GM03348 (cell line): ENCODE results near the gene INTS6.

ENCODE experiments used
- DNase-seq: peaks from one replicate; pipeline ENCODE4 v3.0.0; 2012; ENCODE audit warnings: low spot score

The INTS6 gene

GRCh38 chr13:51452361-51453206 lies at the start of gene INTS6:
Gene INTS6, minus strand, starts transcription at chr13:51453036. Its CDS starts 511 bp downstream, at chr13:51452525.
- DNase-seq, result no peak

DNA sequence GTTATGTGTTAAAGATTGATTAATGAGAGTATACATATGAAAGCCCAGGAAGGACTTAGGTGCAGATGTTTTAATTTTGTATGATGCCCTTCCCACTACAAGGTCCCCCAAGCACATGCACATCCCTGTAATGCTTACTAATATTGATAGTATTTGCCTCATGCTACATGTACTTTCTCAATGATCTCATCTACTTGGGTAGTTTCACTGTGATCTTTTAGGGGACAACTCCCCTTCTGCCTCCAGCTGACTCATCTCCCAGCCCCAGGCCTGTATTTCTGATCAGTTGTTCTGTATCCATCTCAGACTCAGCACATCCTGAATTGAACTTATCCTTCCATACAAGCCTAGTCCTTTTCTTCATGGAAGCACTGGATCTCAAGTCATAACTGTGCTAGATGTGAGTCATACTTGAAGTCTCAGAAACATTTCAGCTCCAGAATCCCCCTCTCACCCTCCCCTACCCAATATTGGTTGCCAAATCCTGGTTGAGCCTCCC lies 49.4 kb upstream of the INTS6 start:
- peak; percentile 7 for DNase-seq

DNA sequence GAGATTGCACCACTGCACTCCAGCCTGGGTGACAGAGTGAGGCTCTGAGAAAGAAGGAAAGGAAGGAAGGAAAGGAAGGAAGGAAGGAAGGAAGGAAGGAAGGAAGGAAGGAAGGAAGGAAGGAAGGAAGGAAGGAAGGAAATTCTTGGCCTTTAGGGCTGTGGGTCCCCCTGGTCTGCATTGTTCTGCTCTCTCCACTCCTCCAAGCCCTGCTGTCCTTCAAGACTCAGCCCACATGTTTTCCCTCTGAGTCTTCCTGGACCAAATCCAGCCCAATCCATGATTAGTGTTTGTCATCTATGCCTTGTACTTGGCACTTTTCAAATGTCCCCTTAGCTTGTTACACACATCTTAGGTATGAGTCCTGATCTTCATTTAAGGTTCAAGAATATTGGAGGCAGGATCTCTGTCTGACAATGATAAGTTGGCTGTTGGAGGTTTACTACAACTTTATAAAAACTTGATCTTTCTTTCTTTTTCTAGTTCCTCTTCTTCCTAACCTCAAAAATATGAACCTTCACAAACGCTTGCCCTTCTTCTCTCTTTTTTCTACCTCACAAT lies 48.8 kb upstream of the INTS6 start:
- peak; percentile 51 for DNase-seq

GRCh38 chr13:51501096-51501495 lies 48.3 kb upstream of the INTS6 start:
- DNase-seq, result no peak

GRCh38 chr13:51500687-51501086 lies 47.9 kb upstream of the INTS6 start:
- DNase-seq, result no peak

GRCh38 chr13:51499841-51500240 lies 47.0 kb upstream of the INTS6 start:
- no peak for DNase-seq

- DNase-seq, result peak; percentile 16
Observed at GRCh38 chr13:51495316-51495715, 42.5 kb upstream of the INTS6 start.

DNA sequence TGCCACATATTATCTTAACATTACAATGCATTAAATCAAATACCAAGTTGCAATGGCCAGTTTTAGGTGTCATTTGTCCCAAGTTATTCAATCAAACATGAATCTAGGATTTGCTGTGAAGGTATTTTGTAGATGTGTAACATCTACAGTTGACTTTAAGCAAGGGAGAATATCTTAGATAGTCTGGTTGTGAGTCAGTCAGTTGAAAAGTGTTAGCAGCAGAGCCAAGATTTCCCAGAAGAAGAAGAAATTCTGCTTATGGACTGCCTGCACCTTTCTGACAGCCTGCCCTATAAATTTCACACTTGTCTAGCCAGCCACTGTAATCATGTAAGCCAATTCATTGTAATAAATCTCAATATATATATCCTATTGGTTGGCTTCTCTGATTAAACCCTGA lies 41.3 kb upstream of the INTS6 start:
- DNase-seq, result peak; percentile 53

DNA sequence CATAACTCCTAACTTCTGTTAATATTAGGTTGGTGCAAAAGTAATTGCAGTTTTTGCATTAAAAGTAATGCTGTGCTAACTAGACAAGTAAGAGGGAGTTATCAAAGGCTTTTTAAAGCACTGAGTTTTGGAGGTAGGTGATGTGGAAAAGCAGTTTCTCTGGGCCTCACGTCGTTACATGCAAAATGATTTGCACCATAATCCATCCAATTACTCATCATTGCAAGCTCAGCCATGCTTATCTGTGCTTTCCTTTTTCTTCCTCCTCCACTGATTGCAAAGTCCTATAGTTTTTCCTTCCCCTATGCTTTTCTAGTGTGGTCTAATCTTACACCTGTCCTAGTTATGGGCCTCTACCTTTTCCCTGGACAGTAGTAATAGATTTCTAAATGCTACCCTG lies 35.4 kb upstream of the INTS6 start:
- no peak for DNase-seq

- DNase-seq, result no peak
Observed at GRCh38 chr13:51481656-51482055, 28.8 kb upstream of the INTS6 start.

GRCh38 chr13:51479199-51479523 lies 26.3 kb upstream of the INTS6 start:
- DNase-seq, result peak; percentile 58

DNA sequence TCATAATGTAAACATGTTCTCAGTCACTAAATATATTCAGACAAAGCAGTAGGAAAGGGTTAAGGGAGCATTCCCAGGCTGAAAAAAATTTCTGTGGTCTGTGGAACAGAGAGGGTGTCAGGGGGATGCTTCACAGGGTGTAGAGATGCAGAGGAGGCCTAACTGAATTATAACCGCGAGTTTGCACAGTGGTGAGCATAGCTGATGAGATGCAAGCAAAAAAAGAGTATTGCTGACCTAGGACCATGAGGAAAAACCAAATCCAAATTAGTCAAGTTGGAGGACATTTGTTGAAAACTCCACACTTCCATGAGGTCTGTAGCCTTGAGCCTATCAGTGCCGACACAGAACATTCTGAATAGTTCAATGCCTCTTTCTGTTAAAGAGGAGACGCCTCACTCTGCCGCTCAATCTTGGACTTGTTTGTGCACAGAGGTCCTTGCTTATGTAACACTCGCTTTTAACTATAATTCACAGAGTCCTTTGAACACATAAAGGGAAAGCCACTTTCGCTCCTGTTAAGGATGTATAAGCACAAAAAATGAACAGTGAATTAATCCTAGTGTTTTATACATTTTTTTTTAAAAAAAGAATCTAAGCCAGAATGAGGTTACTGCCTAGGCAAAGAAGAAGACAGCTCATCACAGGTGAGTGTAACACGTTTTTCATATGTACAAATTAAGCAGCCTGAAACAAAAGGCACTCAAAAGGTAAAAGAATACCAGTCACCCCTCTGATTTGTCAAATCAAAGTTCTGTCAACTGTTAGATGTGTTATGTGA lies 25.8 kb upstream of the INTS6 start:
- no peak for DNase-seq

DNA sequence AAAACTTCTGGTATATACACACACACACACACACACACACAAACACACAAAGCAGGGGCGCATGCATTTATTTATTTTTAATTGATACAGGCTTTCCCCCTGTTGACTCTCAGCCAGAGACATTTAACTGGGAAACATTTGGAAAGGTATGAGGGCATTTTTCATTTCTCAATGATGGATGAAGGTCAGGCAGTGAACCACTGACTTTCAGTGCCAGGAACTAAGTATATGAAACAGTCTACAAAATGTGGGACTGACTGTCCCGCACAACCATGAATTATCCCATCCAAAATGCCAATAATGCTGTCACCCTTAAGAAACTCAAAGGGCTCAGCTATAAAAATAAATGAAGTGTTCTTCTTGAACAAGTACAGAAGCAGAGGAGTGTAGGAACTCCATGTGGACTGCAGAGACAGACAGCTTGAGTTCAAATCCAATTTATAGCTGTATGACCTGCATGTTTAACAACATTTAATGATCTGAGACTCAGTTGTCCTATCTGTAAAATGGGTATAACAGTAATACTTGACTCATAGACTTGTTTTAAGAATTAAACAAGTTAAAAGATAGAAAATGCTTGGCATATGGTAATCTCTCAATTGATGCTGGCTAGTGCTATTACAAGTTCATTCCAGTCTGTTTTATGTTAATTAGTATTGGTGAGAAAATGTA lies 25.0 kb upstream of the INTS6 start:
- DNase-seq, result no peak

GRCh38 chr13:51477149-51477548 lies 24.3 kb upstream of the INTS6 start:
- no peak for DNase-seq

DNA sequence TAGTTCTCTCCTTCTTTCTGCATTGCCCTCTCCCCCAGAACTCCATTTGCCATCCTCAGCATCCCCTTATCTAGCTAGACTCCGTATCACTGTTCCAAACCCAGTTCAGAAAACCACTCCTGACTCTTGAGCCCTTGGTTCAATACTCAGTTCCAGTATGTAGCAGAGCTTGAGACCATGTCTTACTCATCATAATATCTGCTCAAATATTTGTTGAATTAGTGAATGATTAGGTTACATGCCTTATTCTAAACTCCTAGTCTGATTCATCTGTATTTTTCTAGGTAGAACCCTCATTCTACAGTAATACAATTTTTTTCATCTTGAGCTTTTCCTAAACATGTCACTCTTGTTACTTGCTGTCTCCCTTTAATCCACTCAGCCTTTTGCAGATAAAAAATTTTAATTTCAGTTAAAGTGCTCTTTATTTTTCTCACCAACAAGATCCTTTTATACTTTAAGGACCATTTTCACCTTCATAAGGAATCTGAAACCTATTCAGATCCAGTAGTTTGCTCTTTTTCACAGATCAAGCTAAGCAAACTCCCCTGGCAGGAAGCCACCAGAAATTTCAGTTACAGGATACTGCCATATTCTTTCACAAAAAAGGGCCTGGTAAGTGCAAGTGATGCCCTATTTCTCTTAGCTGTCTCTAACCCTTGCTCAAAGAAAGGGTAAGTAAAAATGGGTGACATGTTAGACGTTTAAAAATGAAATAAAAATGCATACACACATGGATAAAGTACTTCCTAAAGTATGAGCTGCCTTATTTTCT lies 23.1 kb upstream of the INTS6 start:
- DNase-seq, result peak; percentile 6

DNA sequence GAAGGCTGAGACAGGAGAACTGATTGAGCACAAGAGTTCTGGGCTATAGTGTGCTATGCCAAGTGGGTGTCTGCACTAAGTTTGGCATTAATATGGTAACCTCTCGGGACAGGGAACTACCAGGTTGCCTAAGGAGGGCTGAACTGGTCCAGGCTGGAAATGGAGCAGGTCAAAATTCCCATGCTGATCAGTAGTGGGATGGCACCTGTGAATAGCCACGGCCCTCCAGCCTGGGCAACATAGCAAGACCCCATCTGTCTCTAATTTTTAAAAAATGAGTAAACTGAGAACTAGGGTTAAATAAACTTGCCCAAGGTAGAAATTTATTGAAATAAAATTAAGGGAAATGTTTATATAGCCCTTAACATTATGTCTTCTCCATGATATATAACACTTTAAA lies 17.0 kb upstream of the INTS6 start:
- DNase-seq, result no peak

GRCh38 chr13:51467730-51468129 lies 14.9 kb upstream of the INTS6 start:
- DNase-seq, result no peak

GRCh38 chr13:51465124-51465523 lies 12.3 kb upstream of the INTS6 start:
- DNase-seq, result no peak

DNA sequence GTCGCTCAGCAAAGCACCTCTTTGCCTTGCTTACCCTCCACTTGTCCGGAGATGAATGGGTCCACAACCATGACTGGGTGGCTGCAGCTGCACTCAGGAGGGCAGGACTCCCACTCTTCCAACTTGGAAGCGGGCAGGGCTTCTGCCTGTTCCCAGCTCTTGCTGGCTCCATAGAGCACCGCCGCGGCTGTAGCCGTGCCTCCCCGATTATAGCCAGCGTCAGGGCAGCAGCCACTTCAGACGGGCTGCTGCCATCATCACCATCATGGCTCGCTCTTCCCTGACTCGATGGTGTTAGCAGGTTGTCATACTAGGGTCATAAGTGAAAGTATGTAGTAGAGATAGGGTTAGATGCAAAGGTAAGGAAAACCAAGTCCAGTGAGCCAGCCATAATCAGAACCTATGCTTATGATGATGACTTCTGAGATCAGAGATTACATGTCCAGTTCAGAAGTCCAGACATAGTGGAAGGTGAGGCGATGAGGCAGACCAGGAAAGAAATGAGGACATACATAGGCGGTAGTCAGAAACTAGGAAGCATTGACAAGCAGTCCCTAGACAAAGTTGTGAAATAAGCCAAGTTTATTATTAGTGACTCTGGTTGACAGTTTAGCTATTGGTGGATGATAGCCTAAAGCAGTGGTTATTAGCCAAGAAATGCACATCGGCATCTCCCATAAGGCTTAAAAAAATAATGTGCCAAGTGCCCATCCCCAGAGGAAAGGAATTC lies 4.4 kb upstream of the INTS6 start:
- no peak for DNase-seq

DNA sequence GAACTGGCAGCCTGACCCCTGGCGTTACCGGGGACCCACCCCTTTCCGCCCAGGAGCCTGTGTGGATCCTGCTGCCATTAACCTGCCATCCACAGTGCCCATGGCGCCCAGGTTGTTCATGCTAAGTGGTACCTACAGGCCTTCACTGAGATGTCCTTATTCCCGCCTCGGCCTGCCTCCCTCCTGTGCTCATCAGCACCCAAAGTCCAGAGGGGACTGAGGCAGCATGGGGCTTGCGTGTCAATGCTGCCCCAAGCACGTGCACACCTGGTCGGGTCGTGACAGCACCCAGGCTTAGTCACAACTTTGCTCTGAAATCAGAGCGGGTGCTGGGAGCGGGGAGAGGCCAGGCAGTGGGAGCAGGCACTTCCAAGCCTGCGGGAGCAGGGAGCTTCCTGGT lies 3.7 kb upstream of the INTS6 start:
- no peak for DNase-seq

DNA sequence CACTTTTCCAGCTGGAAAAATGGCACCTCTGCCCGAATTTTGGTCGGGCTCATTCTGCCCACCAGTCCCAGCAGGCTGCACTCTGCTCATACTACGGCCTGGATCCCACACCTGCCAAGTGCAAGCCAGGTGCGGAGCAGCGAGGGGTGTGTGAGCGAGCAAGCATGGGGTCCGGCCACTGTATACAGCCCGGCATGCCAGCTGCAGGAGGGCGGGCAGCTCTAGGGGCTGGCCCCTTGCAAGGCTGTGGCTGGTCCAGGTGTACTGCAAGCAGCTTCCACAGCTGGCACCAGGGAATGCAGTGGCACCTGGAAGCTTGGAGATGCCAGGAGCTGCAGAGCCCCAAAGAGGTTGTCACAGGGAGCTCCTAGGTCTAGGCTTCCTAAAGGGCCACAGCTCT lies 2.7 kb upstream of the INTS6 start:
- DNase-seq, result no peak
